NCI-H146 (cell line): ENCODE results near the gene ERBB2.

Source experiments
- DNase-seq: peaks from one replicate; lab custom pipeline; 2025; lab: John Stamatoyannopoulos, UW

Gene ERBB2

GRCh38 chr17:39665642-39666224 lies 34.1 kb upstream of the ERBB2 start:
- peak; percentile 60 for DNase-seq

- no peak for DNase-seq
Observed at GRCh38 chr17:39666231-39666600, 33.6 kb upstream of the ERBB2 start.

- DNase-seq, result no peak
Observed at GRCh38 chr17:39666601-39667261, 33.1 kb upstream of the ERBB2 start.

- peak; percentile 40 for DNase-seq
Observed at GRCh38 chr17:39667262-39667944, 32.5 kb upstream of the ERBB2 start.

- peak; percentile 65 for DNase-seq
Observed at GRCh38 chr17:39667945-39668924, 31.6 kb upstream of the ERBB2 start, which contains the start of gene PNMT. TSS of gene PNMT (plus strand) at chr17:39668453. CDS start at chr17:39668476, 23 bp downstream.

GRCh38 chr17:39669897-39670735 lies 29.7 kb upstream of the ERBB2 start:
- no peak for DNase-seq

GRCh38 chr17:39670746-39671145 lies 29.1 kb upstream of the ERBB2 start:
- no peak for DNase-seq

- DNase-seq, result peak; percentile 12
Observed at GRCh38 chr17:39671651-39672521, 28.0 kb upstream of the ERBB2 start.

GRCh38 chr17:39672522-39673334 lies 27.1 kb upstream of the ERBB2 start:
- no peak for DNase-seq

- no peak for DNase-seq
Observed at GRCh38 chr17:39673335-39674081, 26.4 kb upstream of the ERBB2 start.

- DNase-seq, result no peak
Observed at GRCh38 chr17:39674179-39674578, 25.7 kb upstream of the ERBB2 start.

- peak; percentile 75 for DNase-seq
Observed at GRCh38 chr17:39674702-39675389, 25.0 kb upstream of the ERBB2 start.

GRCh38 chr17:39675390-39676082 lies 24.3 kb upstream of the ERBB2 start:
- no peak for DNase-seq

GRCh38 chr17:39676198-39676819 lies 23.6 kb upstream of the ERBB2 start:
- DNase-seq, result no peak

GRCh38 chr17:39677072-39677471 lies 22.8 kb upstream of the ERBB2 start:
- DNase-seq, result no peak

- DNase-seq, result no peak
Observed at GRCh38 chr17:39677542-39678339, 22.1 kb upstream of the ERBB2 start.
